Activated CD4-positive, alpha-beta memory T cell treated with anti-CD3 and anti-CD28 coated beads for 36 hours (primary cell): ENCODE results near the gene PRTN3. TPM values are rescaled to one million over a fixed set of nuclear protein-coding genes. Genes with fewer than 3 reads are reported as not detected.

ENCODE experiments used
- CTCF ChIA-PET: fragments of 350-600 bp; sonication (Branson Sonifier 250); formaldehyde crosslinking; loops from one replicate; lab custom pipeline; 2021; ENCODE audit warnings: antibody characterized with exemption, inconsistent platforms; lab: Charles Lee
- POLR2A ChIA-PET: fragments of 350-600 bp; sonication (Branson Sonifier 250); formaldehyde crosslinking; loops from one replicate; lab custom pipeline; 2021; ENCODE audit warnings: antibody characterized with exemption; lab: Charles Lee
- DNase-seq: peaks from one replicate; pipeline ENCODE4 v3.0.0-alpha.2; 2020
- H3K27ac Mint-ChIP-seq: one replicate; pipeline ENCODE4 v1.8.0; 2021; ENCODE audit warnings: mixed read lengths
- H3K27me3 Mint-ChIP-seq: one replicate; pipeline ENCODE4 v1.8.0; 2021; ENCODE audit warnings: mixed read lengths
- H3K36me3 Mint-ChIP-seq: one replicate; pipeline ENCODE4 v1.8.0; 2021; ENCODE audit warnings: mixed read lengths
- H3K4me1 Mint-ChIP-seq: one replicate; pipeline ENCODE4 v1.8.0; 2021; ENCODE audit warnings: low read depth, mixed read lengths
- H3K4me3 Mint-ChIP-seq: one replicate; pipeline ENCODE4 v1.8.0; 2021; ENCODE audit warnings: mild to moderate bottlenecking, mixed read lengths
- H3K9me3 Mint-ChIP-seq: one replicate; pipeline ENCODE4 v1.8.0; 2021; ENCODE audit warnings: mixed read lengths
- intact Hi-C: fragments of 100-400 bp; cut with micrococcal nuclease; formaldehyde crosslinking; loops from one replicate; pipeline ENCODE4 v1.15.1; 2023
- total RNA-seq, 2 experiments: library from RNA; stranded (reverse); gene quantifications; one replicate each; pipeline ENCODE4 v1.2.3, GENCODE V29; 2021

PRTN3 gene
- total RNA-seq, 2 experiments from 2014 or later, result not detected

GRCh38 chr19:805166-805551, 35.6 kb upstream of the PRTN3 start:
- no peaks in the 10 kb centered on the region for H3K9me3 Mint-ChIP-seq
- no peak overlapping the region for H3K4me3 Mint-ChIP-seq
- ChIA-PET CTCF (no interaction called here), POLR2A (no interaction called here)
- no peak for DNase-seq
- H3K27ac Mint-ChIP-seq, result no peak overlapping the region
- peaks cover 59% of the 10 kb centered on the region for H3K36me3 Mint-ChIP-seq
- no peaks in the 10 kb centered on the region for H3K27me3 Mint-ChIP-seq
- intact Hi-C loops, result no loop called here
- peaks cover 39% of the 10 kb centered on the region for H3K4me1 Mint-ChIP-seq

GRCh38 chr19:805600-806550, 34.9 kb upstream of the PRTN3 start:
- H3K9me3 Mint-ChIP-seq, result no peaks in the 10 kb centered on the region
- peaks cover 32% of the 10 kb centered on the region for H3K4me1 Mint-ChIP-seq
- no peak overlapping the region for H3K4me3 Mint-ChIP-seq
- DNase-seq, result no peak
- H3K27me3 Mint-ChIP-seq, result no peaks in the 10 kb centered on the region
- intact Hi-C loops, result no loop called here
- peaks cover 58% of the 10 kb centered on the region for H3K36me3 Mint-ChIP-seq
- POLR2A ChIA-PET, result no interaction called here
- no peak overlapping the region for H3K27ac Mint-ChIP-seq
- CTCF ChIA-PET, result no interaction called here

- CTCF ChIA-PET, result no interaction called here
- Mint-ChIP-seq H3K27ac (no peak overlapping the region), H3K27me3 (no peaks in the 10 kb centered on the region), H3K4me3 (no peak overlapping the region), H3K4me1 (peaks cover 22% of the 10 kb centered on the region), H3K9me3 (no peaks in the 10 kb centered on the region), H3K36me3 (peaks cover 58% of the 10 kb centered on the region)
- DNase-seq, result no peak
- POLR2A ChIA-PET, result no interaction called here
- intact Hi-C loops, result no loop called here
Measured at GRCh38 chr19:806815-807421, 33.9 kb upstream of the PRTN3 start.

GRCh38 chr19:807627-808422, 33.0 kb upstream of the PRTN3 start:
- H3K9me3 Mint-ChIP-seq, result no peaks in the 10 kb centered on the region
- H3K36me3 Mint-ChIP-seq, result peaks cover 56% of the 10 kb centered on the region
- CTCF ChIA-PET, result no interaction called here
- POLR2A ChIA-PET, result interaction anchor here (3.1 kb wide), 1 partner anchor 9 kb away, joined by 8 read pairs; no protein-coding TSS in a partner anchor
- peaks cover 14% of the 10 kb centered on the region for H3K4me1 Mint-ChIP-seq
- DNase-seq, result no peak
- no peak overlapping the region for H3K4me3 Mint-ChIP-seq
- no peaks in the 10 kb centered on the region for H3K27me3 Mint-ChIP-seq
- intact Hi-C loops, result no loop called here
- H3K27ac Mint-ChIP-seq, result no peak overlapping the region

- no peak overlapping the region for H3K4me3 Mint-ChIP-seq
- peaks cover 55% of the 10 kb centered on the region for H3K36me3 Mint-ChIP-seq
- no peaks in the 10 kb centered on the region for H3K9me3 Mint-ChIP-seq
- DNase-seq, result no peak
- H3K27ac Mint-ChIP-seq, result no peak overlapping the region
- peaks cover 12% of the 10 kb centered on the region for H3K4me1 Mint-ChIP-seq
- POLR2A ChIA-PET, result interaction anchor here (3.1 kb wide), 1 partner anchor 9 kb away, joined by 8 read pairs; no protein-coding TSS in a partner anchor
- CTCF ChIA-PET, result no interaction called here
- intact Hi-C loops, result no loop called here
- H3K27me3 Mint-ChIP-seq, result no peaks in the 10 kb centered on the region
Measured at GRCh38 chr19:808423-808775, 32.4 kb upstream of the PRTN3 start.

GRCh38 chr19:810077-810855, 30.5 kb upstream of the PRTN3 start:
- no peak for DNase-seq
- ChIA-PET POLR2A (interaction anchor here (0.6 to 3.1 kb wide), 2 partner anchors 11 to 627 kb away, joined by 3 to 8 read pairs; no protein-coding TSS in a partner anchor), CTCF (interaction anchor here (0.6 kb wide), 1 partner anchor 21 kb away, joined by 3 read pairs; no protein-coding TSS in a partner anchor)
- H3K27me3 Mint-ChIP-seq, result no peaks in the 10 kb centered on the region
- H3K36me3 Mint-ChIP-seq, result peaks cover 51% of the 10 kb centered on the region
- no peak overlapping the region for H3K27ac Mint-ChIP-seq
- H3K9me3 Mint-ChIP-seq, result no peaks in the 10 kb centered on the region
- peaks cover 7% of the 10 kb centered on the region for H3K4me1 Mint-ChIP-seq
- intact Hi-C loops, result no loop called here
- H3K4me3 Mint-ChIP-seq, result no peak overlapping the region

- intact Hi-C loops, result no loop called here
- DNase-seq, result no peak
- H3K27me3 Mint-ChIP-seq, result no peaks in the 10 kb centered on the region
- POLR2A ChIA-PET, result no interaction called here
- no peak overlapping the region for H3K4me3 Mint-ChIP-seq
- CTCF ChIA-PET, result no interaction called here
- H3K27ac Mint-ChIP-seq, result no peak overlapping the region
- H3K36me3 Mint-ChIP-seq, result peaks cover 52% of the 10 kb centered on the region
- H3K9me3 Mint-ChIP-seq, result no peaks in the 10 kb centered on the region
- peaks cover 7% of the 10 kb centered on the region for H3K4me1 Mint-ChIP-seq
Measured at GRCh38 chr19:810883-811489, 29.8 kb upstream of the PRTN3 start.

- no peak for DNase-seq
- CTCF ChIA-PET, result no interaction called here
- Mint-ChIP-seq H3K4me3 (no peak overlapping the region), H3K27ac (no peak overlapping the region), H3K4me1 (peaks cover 6% of the 10 kb centered on the region), H3K36me3 (peaks cover 53% of the 10 kb centered on the region), H3K9me3 (no peaks in the 10 kb centered on the region), H3K27me3 (no peaks in the 10 kb centered on the region)
- POLR2A ChIA-PET, result no interaction called here
- intact Hi-C loops, result no loop called here
Measured at GRCh38 chr19:811506-812048, 29.2 kb upstream of the PRTN3 start.

- Mint-ChIP-seq H3K4me1 (peaks cover 5% of the 10 kb centered on the region), H3K36me3 (peaks cover 48% of the 10 kb centered on the region), H3K27ac (no peak overlapping the region), H3K27me3 (no peaks in the 10 kb centered on the region), H3K9me3 (no peaks in the 10 kb centered on the region), H3K4me3 (no peak overlapping the region)
- intact Hi-C loops, result no loop called here
- ChIA-PET CTCF (no interaction called here), POLR2A (interaction anchor here (2.9 kb wide), 1 partner anchor 12 kb away, joined by 12 read pairs; no protein-coding TSS in a partner anchor)
- DNase-seq, result no peak
Measured at GRCh38 chr19:812049-812746, 28.6 kb upstream of the PRTN3 start.

GRCh38 chr19:812747-813218, 28.0 kb upstream of the PRTN3 start:
- ChIA-PET POLR2A (interaction anchor here (2.9 kb wide), 1 partner anchor 12 kb away, joined by 12 read pairs; no protein-coding TSS in a partner anchor), CTCF (no interaction called here)
- Mint-ChIP-seq H3K4me3 (no peak overlapping the region), H3K36me3 (peaks cover 42% of the 10 kb centered on the region), H3K27me3 (no peaks in the 10 kb centered on the region), H3K27ac (no peak overlapping the region), H3K4me1 (peaks cover under 1% of the 10 kb centered on the region), H3K9me3 (no peaks in the 10 kb centered on the region)
- DNase-seq, result no peak
- intact Hi-C loops, result no loop called here
